Mucosa of descending colon (tissue), 3 donors: Measurements from ENCODE around the gene ANKMY1. TPM values are rescaled to one million over a fixed set of nuclear protein-coding genes. Genes with fewer than 3 reads are reported as not detected.
A peak's percentile ranks its signal among the peaks of the same experiment; 100 is the strongest.

Experiments used
- ATAC-seq: fragments of 200-7000 bp; cut with Tn5 transposase; one replicate; pipeline ENCODE4 v1.9.1; 2020; ENCODE audit warnings: mild to moderate bottlenecking, moderate library complexity
- DNase-seq, 3 donors: peaks; one replicate each; pipeline ENCODE4 v3.0.0-alpha.2; 2020
- H3K36me3 ChIP-seq: fragments of 200-600 bp; one replicate; pipeline ENCODE4 v1.8.0; 2021; ENCODE audit warnings: low read depth, mild to moderate bottlenecking
- H3K4me1 ChIP-seq: fragments of 200-600 bp; one replicate; pipeline ENCODE4 v1.8.0; 2021; ENCODE audit warnings: low read depth, mild to moderate bottlenecking
- H3K4me3 ChIP-seq: fragments of 200-600 bp; one replicate; pipeline ENCODE4 v1.8.0; 2021; ENCODE audit warnings: mild to moderate bottlenecking
- H3K9me3 ChIP-seq: fragments of 200-600 bp; one replicate; pipeline ENCODE4 v1.8.0; 2021; ENCODE audit warnings: mild to moderate bottlenecking
- intact Hi-C, 2 donors: fragments of 100-400 bp; cut with DNase I in 1 of 2; cut with micrococcal nuclease in 1 of 2; formaldehyde crosslinking; loops; one replicate each; pipeline versions ENCODE4 v1.11.0 to v1.11.1; 2022; cut with DNase I, micrococcal nuclease
- total RNA-seq, 3 donors: library from RNA; stranded (reverse); fragmentation: NEBNext Ultra II Directional in 2 of 3; extraction: Animal tissue kit (Norgen Biotek cat#: 25700) in 2 of 3; gene quantifications; one replicate each; pipeline versions ENCODE4 v1.2.1 to v1.2.4, GENCODE V29; 2021 to 2023
- TF ChIP-seq, protein P1 (sequence below): fragments of 200-600 bp; IDR thresholded peaks from one replicate; pipeline ENCODE4 v1.8.0; 2022; ENCODE audit warnings: antibody characterized with exemption, mild to moderate bottlenecking
- donor health status: DM: no; HTN: no; CAD: no; lungs with moderate emphysema.
- donor health status: DM: no; HTN: no; CAD: no.
- donor health status: DM: no; HTN: yes; CAD: no.

ANKMY1 gene
- total RNA-seq, 3 donors from 2014 or later = 23.0 to 32.7 (median 23.5) TPM

DNA sequence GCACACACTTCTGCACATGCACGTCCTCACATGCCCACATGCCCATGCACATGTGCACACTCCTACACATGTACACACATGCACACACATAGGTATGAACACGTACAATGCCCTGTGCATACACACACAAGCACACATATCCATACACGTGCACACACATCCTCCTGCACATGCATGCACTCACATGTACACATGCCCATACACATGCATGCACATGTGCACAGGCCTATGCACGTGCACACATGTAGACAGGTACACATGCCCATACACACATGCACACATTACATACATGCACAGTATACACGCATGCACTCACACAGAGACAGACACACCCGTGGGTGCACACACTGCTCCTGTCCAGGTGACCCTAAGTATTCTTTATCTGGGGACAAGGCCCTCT is 88.0 kb downstream of the ANKMY1 start:
- no peaks in the 10 kb centered on the region for H3K36me3 ChIP-seq
- ATAC-seq (no peak), DNase-seq (no peak)
- H3K4me1 ChIP-seq = no peaks in the 10 kb centered on the region
- TF ChIP-seq, protein P1, sequence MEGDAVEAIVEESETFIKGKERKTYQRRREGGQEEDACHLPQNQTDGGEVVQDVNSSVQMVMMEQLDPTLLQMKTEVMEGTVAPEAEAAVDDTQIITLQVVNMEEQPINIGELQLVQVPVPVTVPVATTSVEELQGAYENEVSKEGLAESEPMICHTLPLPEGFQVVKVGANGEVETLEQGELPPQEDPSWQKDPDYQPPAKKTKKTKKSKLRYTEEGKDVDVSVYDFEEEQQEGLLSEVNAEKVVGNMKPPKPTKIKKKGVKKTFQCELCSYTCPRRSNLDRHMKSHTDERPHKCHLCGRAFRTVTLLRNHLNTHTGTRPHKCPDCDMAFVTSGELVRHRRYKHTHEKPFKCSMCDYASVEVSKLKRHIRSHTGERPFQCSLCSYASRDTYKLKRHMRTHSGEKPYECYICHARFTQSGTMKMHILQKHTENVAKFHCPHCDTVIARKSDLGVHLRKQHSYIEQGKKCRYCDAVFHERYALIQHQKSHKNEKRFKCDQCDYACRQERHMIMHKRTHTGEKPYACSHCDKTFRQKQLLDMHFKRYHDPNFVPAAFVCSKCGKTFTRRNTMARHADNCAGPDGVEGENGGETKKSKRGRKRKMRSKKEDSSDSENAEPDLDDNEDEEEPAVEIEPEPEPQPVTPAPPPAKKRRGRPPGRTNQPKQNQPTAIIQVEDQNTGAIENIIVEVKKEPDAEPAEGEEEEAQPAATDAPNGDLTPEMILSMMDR = no peak
- no peak overlapping the region for H3K4me3 ChIP-seq
- intact Hi-C loops = no loop called here
- H3K9me3 ChIP-seq = peaks cover 11% of the 10 kb centered on the region

DNA sequence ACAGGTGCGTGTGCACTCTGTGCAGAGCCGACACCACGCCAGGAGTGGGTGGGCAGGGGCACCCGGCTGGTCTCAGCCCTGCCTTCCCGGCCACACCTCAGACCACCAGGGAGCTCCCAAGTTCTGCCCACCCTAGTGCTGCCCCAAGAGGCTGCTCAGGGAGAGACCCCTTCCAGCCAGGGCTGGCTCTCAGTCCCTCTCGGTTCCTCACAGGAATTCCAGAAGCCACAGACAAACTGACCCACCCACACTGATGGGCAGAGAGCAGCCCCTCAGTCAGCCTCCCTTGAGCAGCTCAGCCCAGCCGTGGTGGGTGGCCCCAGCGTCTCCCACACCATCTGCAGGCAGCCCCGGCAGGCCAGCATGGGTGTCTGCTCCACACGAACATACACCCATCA is 88.5 kb downstream of the ANKMY1 start:
- TF ChIP-seq, protein P1 = no peak
- DNase-seq (no peak), ATAC-seq (no peak)
- Histone ChIP-seq H3K36me3 (no peaks in the 10 kb centered on the region), H3K4me1 (no peaks in the 10 kb centered on the region), H3K4me3 (no peak overlapping the region), H3K9me3 (peaks cover 11% of the 10 kb centered on the region)
- intact Hi-C loops = no loop called here

DNA sequence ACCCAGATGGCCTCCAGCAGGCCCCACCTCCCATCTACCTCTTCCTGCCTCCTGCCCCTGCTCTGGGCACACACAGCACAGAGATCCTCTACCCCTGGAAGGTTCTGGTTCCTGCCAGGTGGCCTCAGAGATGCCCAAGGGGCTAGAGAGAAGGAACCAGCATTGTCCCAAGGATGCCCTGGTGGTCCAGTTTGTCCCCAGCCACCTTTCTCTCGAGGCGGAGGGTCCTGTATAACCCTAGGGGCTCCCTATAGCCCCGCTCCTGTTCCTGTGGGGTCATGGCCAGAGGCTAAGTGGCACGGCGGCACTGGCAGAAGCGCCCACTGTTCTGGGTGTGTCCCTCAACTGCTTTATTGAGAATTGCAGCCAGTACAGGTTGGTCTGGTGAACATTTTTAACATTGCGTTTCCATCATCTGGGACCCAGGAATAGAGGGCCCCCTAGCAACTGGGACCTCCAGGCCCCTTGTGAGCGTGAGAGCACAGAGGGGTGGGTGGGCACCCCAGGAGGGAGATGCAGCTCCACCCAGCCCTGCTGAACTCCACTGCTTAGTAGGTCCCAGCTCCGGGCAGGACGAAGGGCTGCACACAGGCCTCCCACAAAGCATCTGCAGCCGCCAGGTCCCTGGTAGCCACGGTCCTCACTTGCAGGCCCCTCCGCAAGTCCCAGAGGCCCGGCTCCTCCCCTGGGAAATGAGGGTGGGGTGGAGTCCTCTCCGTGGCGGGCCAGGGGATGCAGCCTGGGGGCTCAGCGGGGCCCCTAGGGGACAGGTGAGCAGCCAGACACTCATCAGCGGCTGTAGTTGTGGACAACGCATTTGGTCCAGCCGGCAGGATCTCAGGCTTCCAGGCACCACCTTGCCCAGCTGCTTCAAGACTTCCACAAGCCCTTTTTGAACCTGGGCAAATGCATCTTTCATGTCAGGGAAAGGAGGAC is 89.2 kb downstream of the ANKMY1 start:
- no peak for DNase-seq
- Histone ChIP-seq H3K9me3 (peaks cover 6% of the 10 kb centered on the region), H3K4me3 (no peak overlapping the region), H3K36me3 (no peaks in the 10 kb centered on the region), H3K4me1 (no peaks in the 10 kb centered on the region)
- intact Hi-C loops = no loop called here
- ATAC-seq = no peak
- TF ChIP-seq, protein P1 = no peak

DNA sequence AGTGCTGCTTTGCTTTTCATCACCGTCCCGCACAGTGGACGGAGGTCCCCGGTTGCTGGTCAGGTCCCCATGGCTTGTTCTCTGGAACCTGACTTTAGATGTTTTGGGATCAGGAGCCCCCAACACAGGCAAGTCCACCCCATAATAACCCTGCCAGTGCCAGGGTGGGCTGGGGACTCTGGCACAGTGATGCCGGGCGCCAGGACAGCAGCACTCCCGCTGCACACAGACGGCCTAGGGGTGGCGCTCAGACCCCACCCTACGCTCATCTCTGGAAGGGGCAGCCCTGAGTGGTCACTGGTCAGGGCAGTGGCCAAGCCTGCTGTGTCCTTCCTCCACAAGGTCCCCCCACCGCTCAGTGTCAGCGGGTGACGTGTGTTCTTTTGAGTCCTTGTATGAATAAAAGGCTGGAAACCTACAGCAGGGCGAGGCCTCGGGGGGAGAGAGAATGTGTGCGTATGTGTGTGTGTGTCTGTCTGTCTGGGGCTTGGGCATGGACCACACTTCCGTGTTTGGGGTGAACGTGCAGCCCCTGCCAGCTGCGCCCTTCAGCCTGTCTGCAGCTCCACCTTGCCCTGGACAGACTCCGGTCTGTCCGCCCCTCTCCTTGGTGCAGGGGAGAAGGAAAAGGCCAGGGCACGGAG is 90.0 kb downstream of the ANKMY1 start:
- intact Hi-C loops = no loop called here
- DNase-seq (peak in 1 of 3 donors; percentile 21), ATAC-seq (no peak)
- TF ChIP-seq, protein P1 = no peak
- H3K9me3 ChIP-seq = no peaks in the 10 kb centered on the region
- H3K36me3 ChIP-seq = no peaks in the 10 kb centered on the region
- H3K4me1 ChIP-seq = no peaks in the 10 kb centered on the region
- H3K4me3 ChIP-seq = no peak overlapping the region

DNA sequence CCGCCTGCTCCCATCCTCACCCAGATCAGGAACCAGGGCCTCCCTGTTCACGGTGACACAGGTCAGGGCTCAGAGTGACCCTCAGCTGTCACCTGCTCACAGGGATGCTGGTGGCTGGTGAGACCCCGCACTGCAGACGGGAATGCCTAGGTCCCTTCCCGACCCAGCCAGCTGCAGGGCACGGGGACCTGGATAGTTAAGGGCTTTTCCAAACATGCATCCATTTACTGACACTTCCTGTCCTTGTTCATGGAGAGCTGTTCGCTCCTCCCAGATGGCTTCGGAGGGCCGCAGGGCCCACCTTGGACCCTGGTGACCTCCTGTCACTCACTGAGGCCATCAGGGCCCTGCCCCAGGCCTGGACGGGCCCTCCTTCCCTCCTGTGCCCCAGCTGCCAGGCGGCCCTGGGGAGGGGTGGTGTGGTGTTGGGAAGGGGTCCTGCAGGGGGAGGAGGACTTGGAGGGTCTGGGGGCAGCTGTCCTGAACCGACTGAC is 90.6 kb downstream of the ANKMY1 start:
- DNase-seq = no peak
- H3K4me3 ChIP-seq = no peak overlapping the region
- no peak for ATAC-seq
- no peaks in the 10 kb centered on the region for H3K36me3 ChIP-seq
- intact Hi-C loops = no loop called here
- no peaks in the 10 kb centered on the region for H3K4me1 ChIP-seq
- no peaks in the 10 kb centered on the region for H3K9me3 ChIP-seq
- TF ChIP-seq, protein P1 = no peak
